ENCODE measurements around the gene ATP13A1.
A peak's percentile ranks its signal among the peaks of the same experiment; 100 is the strongest.

Gene ATP13A1

DNA sequence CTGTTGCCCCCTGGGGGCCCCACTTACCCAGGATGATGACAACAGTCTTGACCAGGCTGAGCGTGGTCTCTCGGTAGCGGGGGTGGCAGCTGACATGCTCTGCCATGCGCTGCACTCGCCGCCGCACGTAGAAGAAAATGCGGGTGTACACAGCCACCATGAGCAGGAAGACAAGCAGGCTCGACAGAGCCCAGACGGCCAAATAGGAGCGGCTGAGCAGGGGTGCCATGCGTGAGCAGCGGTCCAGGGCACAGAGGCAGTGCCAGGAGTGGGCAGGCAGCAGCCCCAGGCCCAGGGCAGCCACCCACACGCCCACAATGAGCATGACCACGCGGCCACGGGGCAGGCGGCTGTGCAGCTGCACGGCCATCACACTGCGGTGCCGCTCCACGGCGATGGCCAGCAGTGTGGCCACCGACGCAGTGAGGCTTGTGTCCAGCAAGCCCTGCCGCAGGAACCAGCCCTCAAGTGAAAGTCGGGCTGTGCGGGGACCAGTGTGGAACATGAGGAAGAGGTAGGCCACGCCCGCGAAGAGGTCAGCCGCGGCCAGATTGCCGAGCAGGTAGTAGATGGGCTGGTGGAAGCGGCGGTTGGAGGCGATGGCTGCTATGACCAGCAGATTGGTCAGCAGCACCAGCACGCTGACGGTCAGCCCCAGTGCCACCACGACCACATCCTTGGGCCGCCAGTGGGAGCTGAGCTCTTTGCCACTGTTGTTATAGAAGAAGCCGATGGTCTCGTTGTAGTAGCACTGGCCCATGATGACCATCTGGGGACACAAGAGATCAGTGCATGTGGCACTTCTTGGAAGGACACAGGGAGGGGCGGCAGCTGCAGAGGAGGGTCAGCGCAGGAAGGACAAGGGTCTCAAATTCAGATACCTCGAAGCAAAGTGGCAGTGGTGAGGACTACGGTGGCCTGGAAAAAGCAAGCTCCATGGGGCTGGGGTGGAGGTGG, 36.7 kb downstream of the ATP13A1 start:
- TF ChIP-seq, protein P1, sequence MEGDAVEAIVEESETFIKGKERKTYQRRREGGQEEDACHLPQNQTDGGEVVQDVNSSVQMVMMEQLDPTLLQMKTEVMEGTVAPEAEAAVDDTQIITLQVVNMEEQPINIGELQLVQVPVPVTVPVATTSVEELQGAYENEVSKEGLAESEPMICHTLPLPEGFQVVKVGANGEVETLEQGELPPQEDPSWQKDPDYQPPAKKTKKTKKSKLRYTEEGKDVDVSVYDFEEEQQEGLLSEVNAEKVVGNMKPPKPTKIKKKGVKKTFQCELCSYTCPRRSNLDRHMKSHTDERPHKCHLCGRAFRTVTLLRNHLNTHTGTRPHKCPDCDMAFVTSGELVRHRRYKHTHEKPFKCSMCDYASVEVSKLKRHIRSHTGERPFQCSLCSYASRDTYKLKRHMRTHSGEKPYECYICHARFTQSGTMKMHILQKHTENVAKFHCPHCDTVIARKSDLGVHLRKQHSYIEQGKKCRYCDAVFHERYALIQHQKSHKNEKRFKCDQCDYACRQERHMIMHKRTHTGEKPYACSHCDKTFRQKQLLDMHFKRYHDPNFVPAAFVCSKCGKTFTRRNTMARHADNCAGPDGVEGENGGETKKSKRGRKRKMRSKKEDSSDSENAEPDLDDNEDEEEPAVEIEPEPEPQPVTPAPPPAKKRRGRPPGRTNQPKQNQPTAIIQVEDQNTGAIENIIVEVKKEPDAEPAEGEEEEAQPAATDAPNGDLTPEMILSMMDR (IDR thresholded peaks at IDR 0.05; ENCODE audit: borderline replicate concordance, control extremely low read depth, extremely low read depth, insufficient read depth, missing control alignments): no peak
- in situ Hi-C loops (cut with MboI; ENCODE audit: low sequenced_read_pairs, unreplicated experiment): loop anchor here (25.0 kb wide), 1 partner anchor 264 kb away; no protein-coding TSS in a partner anchor
- no peak for DNase-seq (ENCODE audit: low spot score)

DNA sequence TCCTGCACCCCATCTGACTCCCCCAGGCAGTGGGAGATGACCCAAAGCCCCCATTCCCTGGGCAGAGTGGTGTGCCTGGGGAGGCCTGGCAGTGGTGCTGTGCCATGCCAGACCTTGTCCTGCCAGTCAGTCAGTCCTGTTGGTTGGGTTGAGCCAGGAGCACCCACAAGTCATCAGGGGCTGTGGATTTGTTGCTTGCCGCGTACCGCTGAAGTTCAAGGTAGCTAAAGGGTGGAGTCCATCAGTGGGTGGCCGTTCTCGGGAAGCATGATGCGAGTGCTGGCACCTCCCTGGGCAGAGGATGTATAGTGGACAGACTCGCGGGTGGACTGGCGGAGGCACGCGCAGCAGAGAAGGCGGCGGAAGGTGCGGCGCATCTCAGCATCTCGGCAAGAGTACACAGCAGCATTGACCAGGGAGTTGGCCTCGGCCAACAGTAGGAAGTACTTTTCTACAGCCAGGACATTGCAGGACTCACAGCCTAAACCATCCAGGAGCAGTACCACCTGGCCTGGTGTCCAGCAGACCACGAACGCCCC, 39.4 kb downstream of the ATP13A1 start:
- TF ChIP-seq, protein P1 (IDR thresholded peaks at IDR 0.05; ENCODE audit: borderline replicate concordance, control extremely low read depth, extremely low read depth, insufficient read depth, missing control alignments): no peak
- no peak for DNase-seq (ENCODE audit: low spot score)

DNA sequence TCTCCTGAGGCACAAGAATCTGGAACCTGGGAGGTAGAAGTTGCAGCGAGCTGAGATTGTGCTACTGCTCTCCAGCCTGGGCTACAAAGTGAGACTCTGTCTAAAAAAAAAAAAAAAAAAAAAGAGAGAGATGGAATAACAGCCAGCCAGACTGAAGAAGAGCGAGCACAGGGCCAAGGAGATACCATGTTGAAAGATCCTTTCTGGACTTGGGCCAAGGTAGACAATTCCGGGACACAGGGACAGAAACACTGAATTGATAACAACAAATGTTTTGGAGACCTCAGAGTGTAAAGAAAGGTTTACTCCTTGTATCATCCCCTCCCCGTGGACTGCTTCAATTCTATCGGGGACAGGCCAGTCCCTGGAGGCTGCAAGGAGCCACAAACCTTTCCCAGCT, 40.1 kb downstream of the ATP13A1 start:
- in situ Hi-C loops (cut with MboI; ENCODE audit: low sequenced_read_pairs, unreplicated experiment): no loop called here
- no peak for DNase-seq (ENCODE audit: low spot score)
- TF ChIP-seq, protein P1 (IDR thresholded peaks at IDR 0.05; ENCODE audit: borderline replicate concordance, control extremely low read depth, extremely low read depth, insufficient read depth, missing control alignments): no peak

More for the DNA sequence above, 39.4 kb downstream of the ATP13A1 start:
- in situ Hi-C loops (cut with MboI; ENCODE audit: low sequenced_read_pairs, unreplicated experiment): no loop called here

DNA sequence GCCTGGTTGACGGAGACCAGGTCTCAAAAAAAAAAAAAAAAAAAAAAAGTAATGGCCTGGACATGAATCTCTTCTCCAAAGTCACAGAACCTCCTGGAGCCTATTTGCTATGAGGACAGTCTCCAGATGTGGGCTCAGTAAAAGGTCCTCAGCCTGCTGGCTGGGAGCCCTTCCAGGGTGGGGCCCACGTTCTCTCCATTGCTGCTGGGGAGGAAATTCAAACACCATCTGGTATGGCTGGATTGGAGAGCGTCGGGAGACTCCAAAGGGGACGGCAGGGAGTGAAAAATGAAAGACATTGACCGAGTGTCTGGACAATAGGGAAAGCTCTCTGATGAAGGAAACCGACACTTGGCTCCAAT, 43.6 kb downstream of the ATP13A1 start:
- in situ Hi-C loops (cut with MboI; ENCODE audit: low sequenced_read_pairs, unreplicated experiment): no loop called here
- no peak for DNase-seq (ENCODE audit: low spot score)
- TF ChIP-seq, protein P1 (IDR thresholded peaks at IDR 0.05; ENCODE audit: borderline replicate concordance, control extremely low read depth, extremely low read depth, insufficient read depth, missing control alignments): no peak

DNA sequence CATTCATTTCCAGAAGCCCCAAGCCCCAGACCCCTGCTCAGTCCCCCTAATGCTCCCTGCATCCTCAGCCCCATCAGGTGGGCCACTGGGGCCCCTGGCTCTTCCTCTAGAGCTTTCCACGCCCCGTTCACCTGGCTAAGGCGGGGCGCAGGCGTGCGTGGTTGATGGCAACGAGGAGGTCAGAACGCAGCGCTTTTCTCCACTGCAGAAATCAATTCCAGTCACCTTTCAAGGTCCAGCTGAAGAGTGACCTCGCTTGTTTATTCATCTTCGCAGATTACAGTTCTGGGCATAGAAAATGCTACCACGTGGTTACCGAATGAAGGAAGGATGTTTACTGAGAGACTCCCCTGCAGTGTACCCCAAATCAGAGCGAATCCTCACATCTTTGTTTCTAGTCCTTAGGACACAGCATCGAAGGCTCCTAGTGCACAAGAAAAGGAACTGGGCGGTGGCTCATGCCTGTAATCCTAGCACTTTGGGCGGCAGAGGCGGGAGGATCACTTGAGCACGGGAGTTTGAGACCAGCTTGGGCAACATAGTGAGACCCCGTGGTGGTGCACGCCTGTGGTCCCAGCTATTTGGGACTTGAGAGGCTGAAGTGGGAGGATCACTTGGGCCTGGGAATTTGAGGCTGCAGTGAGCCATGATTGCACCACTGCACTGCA, 44.2 kb downstream of the ATP13A1 start:
- DNase-seq (ENCODE audit: low spot score): no peak
- TF ChIP-seq, protein P1 (IDR thresholded peaks at IDR 0.05; ENCODE audit: borderline replicate concordance, control extremely low read depth, extremely low read depth, insufficient read depth, missing control alignments): no peak
- in situ Hi-C loops (cut with MboI; ENCODE audit: low sequenced_read_pairs, unreplicated experiment): no loop called here

DNA sequence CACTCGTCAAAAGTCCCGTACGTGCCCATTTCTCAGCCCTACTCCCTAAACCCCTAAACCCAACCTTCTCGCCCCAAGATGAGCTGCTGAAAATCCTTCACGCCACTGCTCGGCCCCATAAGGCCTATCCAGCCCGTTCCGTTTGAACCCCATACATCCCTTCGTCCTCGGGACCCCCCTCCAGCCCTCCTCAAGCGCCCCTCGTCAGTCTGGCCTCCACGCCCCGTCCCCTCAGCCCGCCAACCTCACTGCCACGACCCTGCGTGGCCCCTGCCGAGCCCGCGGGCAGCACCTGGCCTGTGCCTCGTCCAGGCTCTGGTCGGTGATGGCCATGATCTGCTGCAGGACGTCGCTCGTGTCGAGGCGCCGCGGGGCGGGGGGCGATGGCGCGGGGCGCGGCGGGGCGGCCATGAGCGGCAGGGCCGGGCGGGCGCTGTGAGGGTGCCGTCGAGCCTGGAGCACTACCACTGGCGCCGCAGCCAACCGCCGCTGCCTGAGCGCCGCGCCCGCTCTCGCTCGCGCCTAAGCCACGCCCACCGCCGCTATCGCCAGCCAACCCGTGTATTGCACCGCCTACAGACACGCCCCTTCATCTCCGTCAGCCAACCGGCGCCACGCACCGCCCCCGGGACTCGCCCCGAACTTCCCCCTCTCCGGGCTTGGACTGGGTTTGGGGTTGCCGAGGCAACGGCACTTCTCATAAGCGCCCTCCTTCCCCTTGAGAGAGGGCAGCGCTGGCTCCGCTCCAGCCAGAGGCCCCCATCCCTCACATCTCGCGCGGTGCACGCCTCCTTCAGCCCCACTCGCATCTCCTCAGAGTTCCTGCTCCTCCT, 45.0 kb downstream of the ATP13A1 start, which contains the start of gene PBX4:
Gene PBX4 (minus strand): TSS at position 469 of the 833 bp plus-strand sequence. CDS start 58 bp downstream, at position 411.
- DNase-seq (ENCODE audit: low spot score): peak; percentile 99
- in situ Hi-C loops (cut with MboI; ENCODE audit: low sequenced_read_pairs, unreplicated experiment): no loop called here
- TF ChIP-seq, protein P1 (IDR thresholded peaks at IDR 0.05; ENCODE audit: borderline replicate concordance, control extremely low read depth, extremely low read depth, insufficient read depth, missing control alignments): no peak

Measured in GM13976 (cell line).